ENCODE measurements around the gene TFCP2L1. TPM values are rescaled to one million over a fixed set of nuclear protein-coding genes. Genes with fewer than 3 reads are reported as not detected.

TFCP2L1 gene
- total RNA-seq, 1 donor from 2014 or later = 0.54 TPM

GRCh38 chr2:121287146-121287798 is 2.3 kb upstream of the TFCP2L1 start:
- no peak for DNase-seq (ENCODE audit: low spot score in 2 of 2, unreplicated experiment in 2 of 2)
- peaks cover 53% of the 10 kb centered on the region for H3K27me3 Mint-ChIP-seq (ENCODE audit: low read depth)
- H3K4me3 Mint-ChIP-seq = no peak overlapping the region
- H3K9me3 Mint-ChIP-seq = no peaks in the 10 kb centered on the region
- no peak overlapping the region for H3K27ac Mint-ChIP-seq
- TF ChIP-seq CTCF (IDR thresholded peaks at IDR 0.05; ENCODE audit: unreplicated experiment) = no peak
- peaks cover 6% of the 10 kb centered on the region for H3K4me1 Mint-ChIP-seq
- no peaks in the 10 kb centered on the region for H3K36me3 Mint-ChIP-seq

DNA sequence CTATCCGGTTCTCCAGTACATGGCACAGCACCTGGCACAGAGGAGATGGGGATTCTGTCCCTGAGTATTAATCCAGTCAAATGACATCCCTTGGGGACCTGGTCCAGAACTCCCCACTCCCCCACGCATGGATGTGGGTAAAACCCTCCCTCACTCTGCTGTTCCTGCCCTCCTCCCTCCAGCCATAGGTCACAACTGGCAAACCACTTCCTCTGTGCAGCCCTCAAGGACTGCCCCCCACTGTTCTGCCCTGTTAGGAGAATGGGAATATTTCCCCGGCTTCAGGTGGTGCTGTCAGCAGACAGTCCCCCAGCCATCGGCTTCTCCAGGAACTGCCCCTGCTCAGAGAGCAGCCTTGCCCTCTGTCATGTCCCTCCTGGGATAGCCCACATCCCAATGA is 1.5 kb upstream of the TFCP2L1 start:
- no peak for TF ChIP-seq CTCF (IDR thresholded peaks at IDR 0.05; ENCODE audit: unreplicated experiment)
- Mint-ChIP-seq H3K4me1 (peaks cover 6% of the 10 kb centered on the region), H3K36me3 (no peaks in the 10 kb centered on the region), H3K27me3 (ENCODE audit: low read depth) (peaks cover 61% of the 10 kb centered on the region), H3K27ac (no peak overlapping the region), H3K4me3 (peak overlapping the region; percentile 26), H3K9me3 (no peaks in the 10 kb centered on the region)
- DNase-seq (ENCODE audit: low spot score in 2 of 2, unreplicated experiment in 2 of 2) = no peak

DNA sequence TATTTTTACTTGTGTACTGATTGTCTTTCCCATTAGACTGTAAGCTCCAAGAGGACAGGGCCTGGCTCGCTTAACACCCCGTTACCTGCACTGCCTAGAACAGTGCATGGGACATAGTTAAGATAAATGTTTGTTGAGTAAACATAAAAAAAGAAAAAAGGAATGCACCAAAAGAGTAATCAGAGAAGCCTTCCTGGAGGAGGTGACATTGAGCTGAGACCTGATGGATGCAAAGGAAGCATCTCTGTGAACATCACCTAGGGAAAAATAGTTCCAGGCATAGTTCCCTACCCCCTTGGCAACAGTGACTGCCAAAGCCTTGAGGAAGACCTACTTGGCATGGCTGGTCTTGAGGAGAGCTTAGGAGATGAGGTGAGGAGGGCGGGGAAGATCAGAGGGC is 924 bp upstream of the TFCP2L1 start:
- peaks cover 6% of the 10 kb centered on the region for H3K4me1 Mint-ChIP-seq
- no peak for DNase-seq (ENCODE audit: low spot score in 2 of 2, unreplicated experiment in 2 of 2)
- H3K27me3 Mint-ChIP-seq (ENCODE audit: low read depth) = peaks cover 63% of the 10 kb centered on the region
- no peak overlapping the region for H3K27ac Mint-ChIP-seq
- no peaks in the 10 kb centered on the region for H3K9me3 Mint-ChIP-seq
- TF ChIP-seq CTCF (IDR thresholded peaks at IDR 0.05; ENCODE audit: unreplicated experiment) = no peak
- H3K36me3 Mint-ChIP-seq = no peaks in the 10 kb centered on the region
- H3K4me3 Mint-ChIP-seq = peak overlapping the region; percentile 67

GRCh38 chr2:121283670-121284462 is 1.1 kb downstream of the TFCP2L1 start:
- peaks cover 75% of the 10 kb centered on the region for H3K27me3 Mint-ChIP-seq (ENCODE audit: low read depth)
- peaks cover 6% of the 10 kb centered on the region for H3K4me1 Mint-ChIP-seq
- TF ChIP-seq CTCF (IDR thresholded peaks at IDR 0.05; ENCODE audit: unreplicated experiment) = no peak
- H3K9me3 Mint-ChIP-seq = no peaks in the 10 kb centered on the region
- H3K27ac Mint-ChIP-seq = no peak overlapping the region
- DNase-seq (ENCODE audit: low spot score in 2 of 2, unreplicated experiment in 2 of 2) = no peak
- no peaks in the 10 kb centered on the region for H3K36me3 Mint-ChIP-seq
- peak overlapping the region; percentile 66 for H3K4me3 Mint-ChIP-seq

DNA sequence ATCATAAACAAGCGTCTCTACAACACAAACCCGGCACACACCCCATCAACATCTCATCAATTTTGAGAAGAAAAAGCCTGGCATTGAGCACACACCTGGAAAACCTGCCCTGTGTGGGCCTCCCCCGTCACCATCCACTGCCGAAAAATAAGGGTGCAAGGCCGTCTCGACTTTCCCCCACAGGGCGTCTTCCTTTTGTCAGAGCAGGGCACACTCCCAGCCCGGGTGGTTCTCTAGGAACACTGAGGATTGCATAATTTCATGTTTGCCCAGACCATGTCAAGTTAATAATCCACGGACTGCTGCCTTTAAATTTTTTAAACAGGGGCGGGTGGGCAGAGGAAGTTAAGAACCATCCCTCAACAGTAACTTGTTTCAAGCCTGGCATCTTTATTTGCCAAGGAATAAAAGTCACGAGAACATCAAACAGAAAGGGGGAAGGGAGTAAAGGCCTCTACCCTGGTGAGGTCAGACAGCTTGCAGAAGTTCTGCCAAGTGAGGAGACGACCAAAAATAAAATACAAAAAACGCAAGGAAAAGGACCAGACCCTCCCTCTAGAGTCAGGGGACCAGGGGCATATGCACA is 2.1 kb downstream of the TFCP2L1 start:
- H3K9me3 Mint-ChIP-seq = no peaks in the 10 kb centered on the region
- no peak for TF ChIP-seq CTCF (IDR thresholded peaks at IDR 0.05; ENCODE audit: unreplicated experiment)
- no peak overlapping the region for H3K4me3 Mint-ChIP-seq
- no peak for DNase-seq (ENCODE audit: low spot score in 2 of 2, unreplicated experiment in 2 of 2)
- H3K36me3 Mint-ChIP-seq = no peaks in the 10 kb centered on the region
- no peak overlapping the region for H3K27ac Mint-ChIP-seq
- H3K4me1 Mint-ChIP-seq = peaks cover 6% of the 10 kb centered on the region
- peaks cover 74% of the 10 kb centered on the region for H3K27me3 Mint-ChIP-seq (ENCODE audit: low read depth)

Measured in mesothelial cell of epicardium (in vitro differentiated cells).